ENCODE results near the gene AKAP14. TPM values are rescaled to one million over a fixed set of nuclear protein-coding genes. Genes with fewer than 3 reads are reported as not detected.
"Not testable (repeated sequence)": the region's sequence is repeated elsewhere in the genome, so short reads cannot be mapped to it uniquely, and the experiment has no call there.

AKAP14 gene
- not detected in 2 replicates for total RNA-seq (2014; rRNA removed; shearing (Covaris generic))

GRCh38 chrX:119895843-119896326, at the start of gene AKAP14:
Gene AKAP14 (plus strand): TSS chrX:119895893. CDS start chrX:119903224, 7,331 bp downstream.
- Histone ChIP-seq H3K27ac (no peak within 1 kb of the TSS), H3K27me3 (no peaks in the 10 kb centered on the region), H3K9me3 (replicated peaks) (no peaks in the 10 kb centered on the region), H3K4me3 (no peak within 1 kb of the TSS), H3K36me3 (no peaks in the 10 kb centered on the region), H3K4me1 (no peaks in the 10 kb centered on the region)
- no peak for DNase-seq

DNA sequence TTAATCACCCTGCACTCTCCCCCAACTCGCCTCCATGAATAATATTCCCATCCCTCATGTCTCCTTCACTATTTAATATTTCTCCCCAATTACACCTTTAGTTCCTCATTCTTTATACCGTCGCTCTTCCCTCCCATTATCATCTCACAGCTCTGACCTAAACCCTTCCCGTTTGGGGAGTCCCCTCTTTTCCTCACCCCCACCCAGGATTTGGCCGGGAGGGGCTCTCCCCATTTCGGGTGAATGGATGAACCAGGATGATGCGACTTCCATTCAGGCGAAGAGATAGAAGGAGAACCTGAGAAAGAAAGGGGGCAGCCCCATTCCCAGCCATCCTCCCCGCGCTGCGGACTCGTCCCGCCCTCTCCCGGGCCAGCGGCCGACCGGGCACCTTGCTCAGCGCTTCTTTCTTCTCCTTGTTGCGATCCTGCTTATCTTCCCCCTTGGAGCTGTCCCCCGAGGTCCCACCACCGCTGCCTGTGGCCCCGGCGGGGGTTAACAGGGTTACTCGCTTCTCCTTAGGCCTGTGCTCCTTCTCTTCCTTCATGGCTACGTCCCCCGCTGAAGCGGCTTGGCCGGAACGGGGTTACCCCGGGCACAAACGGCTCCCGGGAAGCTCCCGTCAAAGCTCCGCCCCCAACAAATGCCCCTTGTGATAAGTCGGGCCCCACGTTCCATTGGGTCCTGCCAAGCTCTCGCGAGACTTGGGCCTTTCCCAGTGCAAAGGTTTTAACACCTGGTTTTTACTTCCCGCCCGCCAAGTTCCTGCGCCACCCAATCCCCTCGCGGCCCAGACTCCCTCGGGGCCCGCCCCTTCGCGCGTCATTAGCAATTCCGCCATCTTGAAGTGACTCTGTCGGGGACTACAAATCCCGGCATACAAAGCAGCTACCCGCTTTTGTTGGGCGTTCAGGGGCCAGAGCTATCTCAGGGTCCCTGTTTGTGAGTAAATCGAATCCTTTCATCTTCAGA, 43.0 kb upstream of the AKAP14 start, which contains the start of gene UPF3B:
UPF3B (minus strand) TSS at position 582 of the 972 bp plus-strand sequence; CDS start at position 547, 35 bp downstream.
- peak within 1 kb of the TSS; percentile 77 for H3K27ac ChIP-seq
- peak within 1 kb of the TSS; percentile 88 for H3K4me3 ChIP-seq
- no peaks in the 10 kb centered on the region for H3K9me3 ChIP-seq (replicated peaks)
- peak; percentile 100 for DNase-seq
- H3K36me3 ChIP-seq = peaks cover 24% of the 10 kb centered on the region
- H3K27me3 ChIP-seq = no peaks in the 10 kb centered on the region
- no peaks in the 10 kb centered on the region for H3K4me1 ChIP-seq

- Histone ChIP-seq H3K4me3 (peak overlapping the region; percentile 88), H3K9me3 (replicated peaks) (no peaks in the 10 kb centered on the region), H3K27ac (peak overlapping the region; percentile 33; the same call in 1 of the 2 replicates), H3K4me1 (no peaks in the 10 kb centered on the region), H3K27me3 (0 out of 2 replicates have a peak, but pooled peaks cover 3% of the 10 kb centered on the region), H3K36me3 (peaks cover 18% of the 10 kb centered on the region)
- DNase-seq = peak; percentile 24 to 59
These were observed 42.2 kb upstream of the AKAP14 start for GRCh38 chrX:119853444-119853843.

DNA sequence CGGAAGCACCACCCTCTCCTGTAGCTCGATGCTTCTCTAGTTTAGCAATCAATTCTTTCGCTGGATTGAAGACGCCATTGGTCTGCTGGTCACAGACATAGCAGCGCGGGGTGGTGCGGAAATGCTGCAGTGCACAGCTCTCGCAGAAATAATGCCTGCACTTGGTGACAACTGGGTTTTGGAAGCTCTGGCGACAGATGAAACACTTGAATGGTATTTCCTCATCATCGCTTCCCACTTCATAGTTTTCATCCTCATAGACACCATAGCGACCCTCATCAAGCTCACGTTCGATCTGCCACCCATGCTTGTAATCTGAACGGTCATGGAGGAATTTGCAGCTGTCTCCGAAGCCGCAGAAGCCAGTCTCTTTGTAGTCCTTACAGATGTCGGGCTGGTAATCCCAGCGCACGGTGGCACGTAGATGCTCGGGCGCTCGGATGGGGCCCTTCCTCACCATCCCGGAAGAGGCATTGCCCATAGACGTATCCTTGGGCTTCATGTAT, 25.0 kb upstream of the AKAP14 start:
- DNase-seq = peak; percentile 85 to 89
- Histone ChIP-seq H3K27ac (peak overlapping the region; percentile 93), H3K36me3 (peaks cover 8% of the 10 kb centered on the region; the same call in 1 of the 2 replicates)

GRCh38 chrX:119871245-119871598, 24.5 kb upstream of the AKAP14 start:
- Histone ChIP-seq H3K4me3 (peak overlapping the region; percentile 84), H3K4me1 (no peaks in the 10 kb centered on the region), H3K27ac (peak overlapping the region; percentile 93), H3K27me3 (no peaks in the 10 kb centered on the region), H3K36me3 (peaks cover 11% of the 10 kb centered on the region), H3K9me3 (replicated peaks) (no peaks in the 10 kb centered on the region)
- no peak for DNase-seq

More for the DNA sequence above, 25.0 kb upstream of the AKAP14 start:
- no peaks in the 10 kb centered on the region for H3K27me3 ChIP-seq
- H3K9me3 ChIP-seq (replicated peaks) = no peaks in the 10 kb centered on the region
- H3K4me1 ChIP-seq = no peaks in the 10 kb centered on the region
- peak overlapping the region; percentile 84 for H3K4me3 ChIP-seq

DNA sequence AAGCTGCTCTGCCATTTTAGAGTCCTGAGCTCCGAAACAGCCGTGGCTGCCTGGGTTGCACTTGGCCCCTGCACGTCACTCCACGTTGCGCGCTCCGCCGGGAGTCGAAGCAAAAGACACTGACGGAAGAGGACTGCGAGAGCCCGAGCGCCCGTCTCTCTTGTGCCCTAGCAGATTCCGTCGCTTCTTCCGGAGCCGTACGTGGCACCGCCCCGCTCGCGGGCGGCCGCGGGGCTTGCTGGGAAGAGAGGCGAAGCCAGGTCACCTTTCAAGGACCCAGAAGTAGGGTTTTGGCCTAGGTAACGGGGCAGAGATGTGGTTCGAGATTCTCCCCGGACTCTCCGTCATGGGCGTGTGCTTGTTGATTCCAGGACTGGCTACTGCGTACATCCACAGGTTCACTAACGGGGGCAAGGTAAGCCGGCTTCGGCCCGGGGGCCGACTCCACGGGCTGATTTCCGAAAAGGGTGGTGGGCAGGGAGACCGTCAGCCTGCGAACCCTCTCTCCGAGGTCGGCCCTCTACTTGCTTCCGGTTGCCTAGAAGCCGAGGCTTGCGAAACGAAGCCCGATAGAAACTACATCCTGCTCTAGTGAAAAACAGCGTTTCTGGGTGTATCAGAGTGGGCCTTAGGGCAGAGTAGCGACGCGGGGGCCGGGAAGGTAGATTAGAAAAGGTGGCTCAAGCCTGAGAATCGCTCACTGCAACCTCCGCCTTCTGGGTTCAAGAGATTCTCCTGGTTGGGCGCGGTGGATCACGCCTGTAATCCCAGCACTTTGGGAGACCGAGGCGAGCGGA, 23.9 kb upstream of the AKAP14 start, which contains the start of the genes NDUFA1 and RNF113A:
NDUFA1 (plus strand) TSS at position 234 of the 797 bp plus-strand sequence; CDS start at position 314, 80 bp downstream.
RNF113A (minus strand) TSS at position 135 of the 797 bp plus-strand sequence; CDS start at position 15, 120 bp downstream.
- Histone ChIP-seq H3K4me1 (no peaks in the 10 kb centered on the region), H3K27me3 (no peaks in the 10 kb centered on the region), H3K36me3 (peaks cover 17% of the 10 kb centered on the region), H3K27ac (peak within 1 kb of the TSS; percentile 93), H3K9me3 (replicated peaks) (no peaks in the 10 kb centered on the region), H3K4me3 (peak within 1 kb of the TSS; percentile 84)
- peak; percentile 93 to 95 for DNase-seq

- DNase-seq = no peak
- Histone ChIP-seq H3K27ac (no peak overlapping the region), H3K9me3 (replicated peaks) (no peaks in the 10 kb centered on the region), H3K27me3 (no peaks in the 10 kb centered on the region), H3K36me3 (peaks cover 27% of the 10 kb centered on the region), H3K4me1 (no peaks in the 10 kb centered on the region), H3K4me3 (no peak overlapping the region)
These were observed 17.0 kb upstream of the AKAP14 start for GRCh38 chrX:119878740-119879139.

GRCh38 chrX:119880076-119880475, 15.6 kb upstream of the AKAP14 start:
- Histone ChIP-seq H3K4me3 (no peak overlapping the region), H3K27me3 (no peaks in the 10 kb centered on the region), H3K4me1 (no peaks in the 10 kb centered on the region), H3K9me3 (replicated peaks) (no peaks in the 10 kb centered on the region), H3K36me3 (peaks cover 23% of the 10 kb centered on the region), H3K27ac (no peak overlapping the region)
- DNase-seq = no peak

DNA sequence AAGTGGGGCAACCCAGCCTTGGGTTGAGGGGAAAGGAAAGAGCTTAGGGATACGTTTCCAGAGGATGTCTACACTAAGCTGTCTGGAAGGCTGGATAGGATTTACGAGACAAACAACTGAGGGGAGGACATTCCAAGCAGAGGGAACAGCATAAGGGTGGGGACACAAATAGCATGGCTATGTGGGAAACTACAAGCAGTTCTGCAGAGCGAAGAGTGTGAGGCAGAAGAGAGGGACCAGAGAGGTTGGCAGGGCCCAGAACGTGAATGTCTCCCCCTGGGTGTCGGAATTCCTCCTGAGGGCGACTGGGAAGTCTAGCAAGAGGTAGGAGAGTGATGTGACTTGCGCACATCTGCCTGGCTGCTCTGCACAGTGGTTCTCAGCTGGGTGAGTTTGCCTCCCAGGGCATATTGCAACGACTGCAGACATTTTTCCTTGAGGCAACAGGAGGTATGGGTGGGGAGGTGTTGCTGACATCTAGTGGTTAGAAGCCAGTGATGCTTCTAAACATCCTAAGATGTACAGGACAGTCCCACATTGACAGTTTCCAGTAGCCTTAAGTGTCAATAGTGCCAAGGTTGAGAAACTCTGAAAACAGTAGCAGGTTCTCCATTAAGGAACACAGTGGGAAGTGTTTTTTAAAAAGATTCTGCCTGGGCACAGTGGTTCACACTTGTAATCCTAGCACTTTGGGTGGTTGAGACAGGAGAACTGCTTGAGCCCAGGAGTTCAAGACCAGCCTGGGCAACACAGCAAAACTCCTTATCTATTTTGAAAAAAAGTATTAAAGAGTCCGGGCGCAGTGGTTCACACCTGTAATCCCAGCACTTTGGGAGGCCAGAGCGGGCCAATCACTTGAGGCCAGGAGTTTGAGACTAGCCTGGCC, 14.9 kb upstream of the AKAP14 start:
- no peak overlapping the region for H3K27ac ChIP-seq
- H3K9me3 ChIP-seq (replicated peaks) = no peaks in the 10 kb centered on the region
- H3K27me3 ChIP-seq = no peaks in the 10 kb centered on the region
- H3K4me1 ChIP-seq = no peaks in the 10 kb centered on the region
- no peak overlapping the region for H3K4me3 ChIP-seq
- peaks cover 18% of the 10 kb centered on the region for H3K36me3 ChIP-seq
- DNase-seq = peak; percentile 55 to 78

DNA sequence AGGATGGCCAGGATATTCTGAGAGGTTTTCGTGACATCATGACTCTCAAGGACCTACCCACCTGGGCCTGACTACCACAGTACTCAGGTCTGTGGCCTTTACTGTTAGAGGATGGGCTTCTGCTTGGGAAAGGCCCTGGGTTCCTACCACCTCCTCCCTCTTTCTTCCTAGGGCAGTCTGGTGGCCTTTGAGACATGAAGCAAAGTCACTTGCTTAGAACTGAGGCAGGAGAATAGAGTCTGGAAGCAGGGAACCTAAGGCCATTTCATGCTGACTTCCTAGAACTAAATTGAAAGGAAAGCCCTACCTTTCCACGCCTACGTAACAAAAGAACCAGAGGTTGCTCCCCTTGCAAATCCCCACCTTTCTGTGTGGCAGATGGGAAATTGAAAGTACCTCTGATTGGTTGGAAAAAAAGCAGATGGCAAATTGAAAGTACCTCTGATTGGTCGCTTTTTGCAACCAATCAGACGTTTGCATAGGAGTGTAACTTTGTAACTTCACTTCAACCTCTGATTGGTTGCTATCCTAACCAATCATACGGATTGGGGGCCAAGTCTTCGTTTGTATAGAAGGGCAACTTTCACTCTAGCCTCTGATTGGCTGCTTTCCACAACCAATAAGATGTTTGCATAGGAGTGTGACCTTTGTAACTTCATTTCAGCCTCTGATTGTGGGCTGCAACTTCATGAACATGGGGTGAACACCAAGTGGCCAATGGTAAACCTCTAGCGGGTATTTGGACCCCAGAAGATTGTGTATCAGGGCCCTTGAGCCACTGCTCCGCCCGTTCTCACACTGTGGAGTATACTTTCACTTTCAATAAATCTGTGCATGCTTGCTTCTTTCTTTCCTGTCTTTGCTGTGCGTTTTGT, 9.9 kb upstream of the AKAP14 start:
- Histone ChIP-seq H3K9me3 (replicated peaks) (no peaks in the 10 kb centered on the region), H3K4me3 (no peak overlapping the region), H3K27ac (no peak overlapping the region), H3K36me3 (no peaks in the 10 kb centered on the region), H3K27me3 (no peaks in the 10 kb centered on the region), H3K4me1 (peaks cover 3% of the 10 kb centered on the region; the same call in 1 of the 2 replicates)
- DNase-seq = peak; percentile 34 to 68

- peaks cover 3% of the 10 kb centered on the region; the same call in 1 of the 2 replicates for H3K4me1 ChIP-seq
- H3K27ac ChIP-seq = no peak overlapping the region
- no peaks in the 10 kb centered on the region for H3K36me3 ChIP-seq
- no peaks in the 10 kb centered on the region for H3K9me3 ChIP-seq (replicated peaks)
- peak overlapping the region; percentile 61 for H3K4me3 ChIP-seq
- DNase-seq = peak; percentile 90 to 94
- H3K27me3 ChIP-seq = no peaks in the 10 kb centered on the region
These were observed 7.8 kb upstream of the AKAP14 start for GRCh38 chrX:119887721-119888425.

DNA sequence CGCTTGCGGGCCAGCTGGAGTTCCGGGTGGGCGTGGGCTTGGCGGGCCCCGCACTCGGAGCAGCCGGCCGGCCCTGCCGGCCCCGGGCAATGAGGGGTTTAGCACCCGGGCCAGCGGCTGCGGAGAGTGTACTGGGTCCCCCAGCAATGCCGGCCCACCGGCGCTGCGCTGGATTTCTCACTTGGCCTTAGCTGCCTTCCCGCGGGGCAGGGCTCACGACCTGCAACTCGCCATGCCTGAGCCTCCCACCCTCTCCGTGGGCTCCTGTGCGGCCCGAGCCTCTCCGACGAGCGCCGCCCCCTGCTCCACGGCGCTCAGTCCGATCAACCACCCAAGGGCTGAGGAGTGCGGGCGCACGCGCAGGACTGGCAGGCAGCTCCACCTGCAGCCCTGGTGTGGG, 5.1 kb upstream of the AKAP14 start:
- H3K27me3 ChIP-seq; H3K4me3 ChIP-seq; H3K4me1 ChIP-seq; H3K9me3 ChIP-seq (replicated peaks); H3K27ac ChIP-seq; DNase-seq; H3K36me3 ChIP-seq: not testable (repeated sequence)
